Lung (tissue), 10 donors: Measurements from ENCODE around the gene GOLGA6L10. TPM values are rescaled to one million over a fixed set of nuclear protein-coding genes. Genes with fewer than 3 reads are reported as not detected.
"Not testable (repeated sequence)": the region's sequence is repeated elsewhere in the genome, so short reads cannot be mapped to it uniquely, and the experiment has no call there.

ENCODE experiments used
- ATAC-seq: fragments of 200-7000 bp; cut with Tn5 transposase; one replicate; pipeline ENCODE4 v1.9.1; 2020; ENCODE audit warnings: moderate number of reproducible peaks; ENCODE audit not compliant: insufficient read depth, low FRiP score
- DNase-seq, 3 donors: peaks; one replicate each; pipeline ENCODE4 v3.0.0-alpha.2; 2013 to 2017
- H3K27ac ChIP-seq, 2 donors: one replicate each; pipeline ENCODE4 v1.5.1; 2013; ENCODE audit warnings: mild to moderate bottlenecking in 2 of 2, moderate library complexity in 2 of 2, control low read depth in 1 of 2, inconsistent platforms in 1 of 2, low read depth in 1 of 2, low read length in 1 of 2
- H3K27me3 ChIP-seq, 3 donors: one replicate each; pipeline ENCODE4 v1.5.1; 2013; ENCODE audit warnings: low read length in 2 of 3; ENCODE audit not compliant: control insufficient read depth in 3 of 3, insufficient read depth in 3 of 3
- H3K36me3 ChIP-seq, 4 donors: one replicate each; pipeline ENCODE4 v1.5.1; 2013; ENCODE audit warnings: low read length in 4 of 4, mild to moderate bottlenecking in 1 of 4, moderate library complexity in 1 of 4; ENCODE audit not compliant: control insufficient read depth in 4 of 4, insufficient read depth in 4 of 4
- H3K4me1 ChIP-seq, 5 donors: one replicate each; pipeline ENCODE4 v1.5.1; 2013; ENCODE audit warnings: low read length in 5 of 5, mild to moderate bottlenecking in 2 of 5, moderate library complexity in 1 of 5; ENCODE audit not compliant: control insufficient read depth in 5 of 5, insufficient read depth in 5 of 5
- H3K4me3 ChIP-seq: one replicate; pipeline ENCODE4 v1.5.1; 2013; ENCODE audit warnings: mild to moderate bottlenecking, control low read depth, moderate library complexity
- H3K9ac ChIP-seq, 2 donors: one replicate each; pipeline ENCODE4 v1.5.1; 2013; ENCODE audit warnings: low read length in 2 of 2, control low read depth in 1 of 2; ENCODE audit not compliant: insufficient read depth in 1 of 2
- H3K9me3 ChIP-seq, 4 donors: one replicate each; pipeline ENCODE4 v1.5.1; 2013; ENCODE audit warnings: low read length in 3 of 4, mild to moderate bottlenecking in 1 of 4, moderate library complexity in 1 of 4; ENCODE audit not compliant: control insufficient read depth in 4 of 4, insufficient read depth in 3 of 4
- WGBS, 2 donors: extraction: QIAGEN DNeasy Blood & Tissue Kit; methylation state at CpG; one replicate each; pipeline ENCODE4 v1.1.7; 2013; 5-methylcytosine and 5-hydroxymethylcytosine counted together
- polyA plus RNA-seq, 2 donors: library from polyadenylated mRNA; stranded (reverse); fragments of 200-250 nt; gene quantifications; one replicate each; pipeline ENCODE4 v1.2.1, GENCODE V29; 2013
- total RNA-seq, 2 donors: library from RNA; depleted of rRNA in 1 of 2; stranded (reverse); fragments of >200 nt in 1 of 2; gene quantifications; one replicate each; pipeline ENCODE4 v1.2.1, GENCODE V29; 2014 to 2021
- donor health status: Bipolar disorder and iron deficiency.
- donor health status: healthy.
- donor health status: DM: yes; HTN: yes; CAD: no.

Gene GOLGA6L10
- total and polyA plus RNA-seq, 4 donors, result 0.63 to 7.0 (median 2.7) TPM

- not testable (repeated sequence) for H3K27ac ChIP-seq, ATAC-seq, H3K9ac ChIP-seq, H3K4me1 ChIP-seq, H3K4me3 ChIP-seq, DNase-seq, H3K9me3 ChIP-seq, H3K36me3 ChIP-seq, H3K27me3 ChIP-seq
- WGBS, 2 donors, result 75 to 98% methylated on average over 3 of the region's 5 CpGs
Measured at GRCh38 chr15:82337051-82337450, 12.2 kb downstream of the GOLGA6L10 start.

GRCh38 chr15:82336180-82336647 lies 13.1 kb downstream of the GOLGA6L10 start:
- not testable (repeated sequence) for H3K27ac ChIP-seq, H3K9ac ChIP-seq, DNase-seq, H3K27me3 ChIP-seq, H3K4me1 ChIP-seq, H3K36me3 ChIP-seq, ATAC-seq, H3K9me3 ChIP-seq, H3K4me3 ChIP-seq
- 56 to 76% methylated on average over 4 to 10 of the region's 10 CpGs for whole genome bisulfite sequencing, 2 donors

DNA sequence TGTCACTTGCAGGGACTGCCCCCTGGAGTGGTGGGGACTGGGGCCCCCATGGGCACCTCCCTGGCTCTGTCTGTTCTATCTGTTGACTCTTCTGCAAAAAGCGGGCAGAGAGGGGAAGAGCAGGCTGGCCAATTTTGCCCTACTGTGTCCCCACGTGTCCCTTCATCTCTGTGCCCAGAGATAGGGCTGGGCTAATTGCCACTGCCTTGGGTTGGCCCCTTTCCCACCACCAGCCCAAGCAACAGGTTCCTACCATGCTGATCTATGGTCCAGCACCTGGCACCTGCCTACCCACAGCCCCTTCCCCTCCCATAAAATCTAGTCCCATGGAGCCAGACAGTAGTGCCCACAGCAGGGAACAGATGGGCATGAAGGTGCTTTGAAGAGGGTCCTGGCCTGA lies 14.3 kb downstream of the GOLGA6L10 start:
- not testable (repeated sequence) for ATAC-seq, H3K27me3 ChIP-seq, H3K9me3 ChIP-seq, DNase-seq, H3K4me1 ChIP-seq, H3K4me3 ChIP-seq, H3K27ac ChIP-seq, H3K9ac ChIP-seq, H3K36me3 ChIP-seq
- WGBS, 2 donors, result 84 to 94% methylated on average over 2 of the region's 2 CpGs

DNA sequence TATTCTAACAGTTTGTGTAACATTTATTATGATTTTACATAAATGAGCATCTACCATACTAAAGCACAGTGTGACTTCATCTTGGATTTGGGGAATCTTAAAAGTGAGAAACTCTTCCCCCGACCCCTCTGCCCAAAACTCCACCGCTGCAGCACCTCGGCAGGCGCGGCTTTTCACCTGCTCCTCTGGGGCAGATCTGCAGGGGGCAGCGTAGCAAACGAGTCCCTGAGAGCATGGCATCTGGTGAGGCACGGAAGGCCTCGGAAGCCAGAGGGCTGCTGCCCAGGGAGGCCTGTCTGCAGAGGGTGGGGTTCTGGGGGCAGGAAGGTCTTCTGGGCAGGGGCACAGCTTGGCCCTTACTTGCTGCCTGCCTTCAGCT lies 14.7 kb downstream of the GOLGA6L10 start:
- not testable (repeated sequence) for ATAC-seq, DNase-seq

GRCh38 chr15:82333603-82334553 lies 15.4 kb downstream of the GOLGA6L10 start:
- H3K9me3 ChIP-seq, H3K36me3 ChIP-seq, H3K4me1 ChIP-seq, H3K4me3 ChIP-seq, H3K9ac ChIP-seq, DNase-seq, H3K27me3 ChIP-seq, ATAC-seq, H3K27ac ChIP-seq: not testable (repeated sequence)
- 81 to 83% methylated on average over 19 to 37 of the region's 43 CpGs for WGBS, 2 donors

More for the DNA sequence above, 14.7 kb downstream of the GOLGA6L10 start:
- 92 to 95% methylated on average over 7 to 8 of the region's 9 CpGs for WGBS, 2 donors
- H3K9me3 ChIP-seq, H3K4me1 ChIP-seq, H3K4me3 ChIP-seq, H3K36me3 ChIP-seq, H3K27me3 ChIP-seq, H3K9ac ChIP-seq, H3K27ac ChIP-seq: not testable (repeated sequence)

- H3K4me3 ChIP-seq, H3K27ac ChIP-seq, ATAC-seq, H3K36me3 ChIP-seq, H3K9ac ChIP-seq, H3K4me1 ChIP-seq, H3K9me3 ChIP-seq, H3K27me3 ChIP-seq: not testable (repeated sequence)
- 33 to 58% methylated on average over 3 to 12 of the region's 13 CpGs for WGBS, 2 donors
- peak in 2 of 3 donors; percentile 41 to 57 for DNase-seq
Measured at GRCh38 chr15:82332711-82333602, 16.3 kb downstream of the GOLGA6L10 start.

- not testable (repeated sequence) for H3K27ac ChIP-seq, H3K9ac ChIP-seq, ATAC-seq, H3K4me3 ChIP-seq, H3K36me3 ChIP-seq, H3K9me3 ChIP-seq, DNase-seq, H3K27me3 ChIP-seq, H3K4me1 ChIP-seq
- WGBS, 2 donors, result 22 to 87% methylated on average over 1 to 3 of the region's 3 CpGs
Measured at GRCh38 chr15:82331576-82332304, 17.5 kb downstream of the GOLGA6L10 start.
